Gastroesophageal sphincter (tissue), 3 donors: ENCODE results near the gene KLHDC7B.

Experiments
- EP300 ChIP-seq: sonication (generic); formaldehyde crosslinking; IDR thresholded peaks from one replicate; pipeline ENCODE4 v1.6.1; 2017; ENCODE audit warnings: antibody characterized with exemption, mild to moderate bottlenecking
- POLR2AphosphoS5 ChIP-seq: sonication (generic); formaldehyde crosslinking; IDR thresholded peaks from one replicate; pipeline ENCODE4 v1.6.1; 2017; ENCODE audit warnings: antibody characterized with exemption
- TF ChIP-seq, protein P1 (sequence below), 4 experiments: fragments of 200-600 bp in 2 of 4; fragments of 450-650 bp in 2 of 4; sonication (generic) in 1 of 4; IDR thresholded peaks; one replicate each; pipeline ENCODE4 v1.5.1; 2017 to 2019; ENCODE audit warnings: antibody characterized with exemption in 4 of 4, mild to moderate bottlenecking in 2 of 4, moderate library complexity in 2 of 4

DNA sequence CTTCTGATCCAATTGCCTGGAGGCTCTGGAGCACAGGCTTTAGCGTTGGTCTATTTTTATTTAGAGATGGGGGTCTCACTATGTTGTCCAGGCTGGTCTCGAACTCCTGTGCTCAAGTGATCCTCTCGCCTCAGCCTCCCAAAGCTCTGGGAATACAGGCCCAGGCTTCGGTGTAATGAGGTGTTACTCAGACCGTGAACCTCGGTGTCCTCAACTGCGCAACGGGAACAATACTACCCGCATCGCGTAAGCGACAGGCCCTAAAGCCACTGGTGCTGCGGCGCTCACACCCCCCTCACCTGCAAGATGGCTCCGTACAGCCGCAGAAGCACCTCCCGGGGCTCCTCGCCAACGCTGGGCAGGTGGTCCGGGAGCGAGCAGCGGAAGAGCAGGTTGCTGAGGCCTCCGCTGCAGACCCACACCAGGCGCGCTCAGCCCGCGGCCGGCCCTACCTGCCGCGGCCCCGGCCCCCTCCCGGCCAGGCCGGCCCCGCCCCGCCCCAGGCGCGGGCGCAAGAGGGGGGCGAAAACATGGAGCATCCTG is 36.3 kb downstream of the KLHDC7B start:
- TF ChIP-seq POLR2AphosphoS5 (no peak), EP300 (no peak)
- TF ChIP-seq, protein P1, sequence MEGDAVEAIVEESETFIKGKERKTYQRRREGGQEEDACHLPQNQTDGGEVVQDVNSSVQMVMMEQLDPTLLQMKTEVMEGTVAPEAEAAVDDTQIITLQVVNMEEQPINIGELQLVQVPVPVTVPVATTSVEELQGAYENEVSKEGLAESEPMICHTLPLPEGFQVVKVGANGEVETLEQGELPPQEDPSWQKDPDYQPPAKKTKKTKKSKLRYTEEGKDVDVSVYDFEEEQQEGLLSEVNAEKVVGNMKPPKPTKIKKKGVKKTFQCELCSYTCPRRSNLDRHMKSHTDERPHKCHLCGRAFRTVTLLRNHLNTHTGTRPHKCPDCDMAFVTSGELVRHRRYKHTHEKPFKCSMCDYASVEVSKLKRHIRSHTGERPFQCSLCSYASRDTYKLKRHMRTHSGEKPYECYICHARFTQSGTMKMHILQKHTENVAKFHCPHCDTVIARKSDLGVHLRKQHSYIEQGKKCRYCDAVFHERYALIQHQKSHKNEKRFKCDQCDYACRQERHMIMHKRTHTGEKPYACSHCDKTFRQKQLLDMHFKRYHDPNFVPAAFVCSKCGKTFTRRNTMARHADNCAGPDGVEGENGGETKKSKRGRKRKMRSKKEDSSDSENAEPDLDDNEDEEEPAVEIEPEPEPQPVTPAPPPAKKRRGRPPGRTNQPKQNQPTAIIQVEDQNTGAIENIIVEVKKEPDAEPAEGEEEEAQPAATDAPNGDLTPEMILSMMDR (IDR thresholded peaks at IDR 0.05) = no peak
